NCI-H524 (cell line): ENCODE data around the gene SAMD4A.

Experiments used
- DNase-seq, 2 experiments: peaks; one replicate each; lab custom pipeline; 2025; lab: John Stamatoyannopoulos, UW

SAMD4A gene

GRCh38 chr14:54763761-54764160 lies 196.8 kb downstream of the SAMD4A start:
- no peak for DNase-seq

GRCh38 chr14:54766276-54767138 lies 199.6 kb downstream of the SAMD4A start:
- no peak for DNase-seq

GRCh38 chr14:54767139-54767431 lies 200.2 kb downstream of the SAMD4A start:
- DNase-seq = no peak

- DNase-seq = no peak
Observed at GRCh38 chr14:54767450-54767849, 200.5 kb downstream of the SAMD4A start.

GRCh38 chr14:54768501-54769129 lies 201.7 kb downstream of the SAMD4A start:
- no peak for DNase-seq

GRCh38 chr14:54769951-54770863 lies 203.3 kb downstream of the SAMD4A start:
- no peak for DNase-seq

GRCh38 chr14:54771411-54772027 lies 204.6 kb downstream of the SAMD4A start:
- no peak for DNase-seq

- DNase-seq = no peak
Observed at GRCh38 chr14:54772451-54772881, 205.5 kb downstream of the SAMD4A start.

GRCh38 chr14:54773171-54774006 lies 206.5 kb downstream of the SAMD4A start:
- peak; percentile 92 to 93 for DNase-seq

GRCh38 chr14:54774824-54775223 lies 207.9 kb downstream of the SAMD4A start:
- DNase-seq = no peak

GRCh38 chr14:54775486-54776140 lies 208.7 kb downstream of the SAMD4A start:
- DNase-seq = no peak

- DNase-seq = no peak
Observed at GRCh38 chr14:54776361-54777001, 209.6 kb downstream of the SAMD4A start.

- no peak for DNase-seq
Observed at GRCh38 chr14:54777395-54777794, 210.5 kb downstream of the SAMD4A start.

GRCh38 chr14:54778618-54779345 lies 211.9 kb downstream of the SAMD4A start:
- DNase-seq = no peak

- no peak for DNase-seq
Observed at GRCh38 chr14:54781080-54781479, 214.2 kb downstream of the SAMD4A start.

- DNase-seq = no peak
Observed at GRCh38 chr14:54781961-54782750, 215.2 kb downstream of the SAMD4A start.

GRCh38 chr14:54782751-54783659 lies 216.1 kb downstream of the SAMD4A start:
- peak; percentile 17 to 58 for DNase-seq

- DNase-seq = no peak
Observed at GRCh38 chr14:54783660-54784015, 216.7 kb downstream of the SAMD4A start.
